ENCODE measurements around the gene CEP85.
"Not testable (repeated sequence)": the region's sequence is repeated elsewhere in the genome, so short reads cannot be mapped to it uniquely, and the experiment has no call there.

The CEP85 gene

DNA sequence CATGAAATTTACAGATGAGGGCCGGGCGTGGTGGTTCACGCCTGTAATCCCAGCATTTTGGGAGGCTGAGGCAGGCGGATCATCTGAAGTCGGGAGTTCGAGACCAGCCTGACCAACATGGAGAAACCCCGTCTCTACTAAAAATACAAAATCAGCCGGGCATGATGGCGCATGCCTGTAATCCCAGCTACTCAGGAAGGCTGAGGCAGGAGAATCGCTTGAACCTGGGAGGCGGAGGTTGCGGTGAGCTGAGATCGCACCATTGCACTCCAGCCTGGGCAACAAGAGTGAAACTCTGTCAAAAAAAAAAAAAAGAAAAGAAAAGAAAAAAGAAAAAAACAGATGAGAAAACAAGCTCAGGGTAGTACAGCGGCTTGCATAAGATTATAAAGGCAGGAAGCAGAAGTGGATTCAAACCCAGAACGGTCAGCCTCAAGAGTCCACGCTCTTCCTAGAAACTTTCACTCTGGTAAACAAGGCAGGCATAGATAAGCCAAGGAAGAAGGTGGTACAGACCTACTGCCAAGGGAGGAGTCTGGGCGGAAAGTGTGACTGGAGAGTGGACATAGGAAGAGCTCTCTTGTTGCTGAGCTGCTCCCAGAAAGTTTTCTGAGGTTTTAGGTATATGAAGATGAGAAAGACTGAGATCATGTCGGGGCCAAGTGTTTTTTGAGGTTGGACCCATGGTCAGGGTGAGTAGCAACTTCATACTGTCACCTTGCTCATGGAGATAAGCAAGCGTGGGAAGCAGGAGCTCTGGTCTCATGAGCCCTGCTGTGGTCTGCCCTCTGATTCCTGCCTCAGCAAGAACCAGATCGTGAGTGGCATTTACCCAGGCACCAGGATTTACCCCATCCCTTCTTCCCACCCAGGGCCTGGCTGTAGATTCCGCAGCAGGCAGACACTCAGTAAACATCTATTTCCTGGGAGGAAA lies 74.2 kb downstream of the CEP85 start:
- not testable (repeated sequence) for DNase-seq (ENCODE audit: low read depth in 2 of 2)

GRCh38 chr1:26314501-26314900 lies 80.5 kb downstream of the CEP85 start:
- DNase-seq (ENCODE audit: low read depth in 2 of 2), result no peak

DNA sequence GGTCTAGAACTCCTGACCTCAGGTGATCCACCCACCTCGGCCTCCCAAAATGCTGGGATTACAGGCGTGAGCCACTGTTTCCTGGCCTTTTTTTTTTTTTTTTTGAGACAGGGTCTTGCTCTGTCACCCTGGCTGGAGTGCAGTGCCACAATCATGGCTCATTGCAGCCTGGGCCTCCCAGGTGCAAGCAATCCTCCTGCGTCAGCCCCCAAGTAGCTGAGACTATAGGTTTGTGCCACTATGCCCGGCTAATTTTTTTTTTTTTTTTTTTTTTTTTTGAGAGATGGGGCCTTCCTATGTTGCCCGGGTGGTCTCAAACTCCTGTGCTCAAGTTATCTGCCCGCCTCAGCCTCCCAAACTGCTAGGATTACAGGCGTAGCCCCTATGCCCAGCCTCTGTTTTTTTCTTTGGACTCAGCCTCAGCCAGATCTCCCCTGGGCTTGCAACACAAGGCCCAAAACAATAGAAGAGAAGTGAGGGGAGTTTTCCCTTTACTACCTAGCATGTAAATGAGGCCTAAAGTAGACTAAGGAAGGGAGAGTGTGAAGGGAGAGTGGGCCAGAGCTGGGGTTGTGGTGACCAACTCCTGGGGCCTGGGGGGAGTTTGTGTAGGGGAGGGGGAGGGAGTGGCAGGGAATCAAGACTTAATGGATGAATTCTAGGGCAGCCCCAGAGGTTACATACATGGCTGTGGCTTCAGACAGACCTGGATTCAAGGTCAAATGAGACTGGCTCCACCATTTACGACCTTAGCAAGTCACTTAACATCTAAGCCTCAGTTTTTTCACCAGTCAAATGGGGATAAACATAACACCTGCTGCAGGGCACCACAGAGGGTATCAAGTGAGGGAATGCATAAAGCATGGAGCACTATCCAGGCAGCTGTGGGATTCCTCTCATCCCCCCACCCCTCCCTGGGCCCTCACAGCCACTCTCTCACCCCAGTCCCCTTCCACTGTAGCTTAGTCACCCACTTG lies 82.2 kb downstream of the CEP85 start:
- DNase-seq (ENCODE audit: low read depth in 2 of 2), result no peak

DNA sequence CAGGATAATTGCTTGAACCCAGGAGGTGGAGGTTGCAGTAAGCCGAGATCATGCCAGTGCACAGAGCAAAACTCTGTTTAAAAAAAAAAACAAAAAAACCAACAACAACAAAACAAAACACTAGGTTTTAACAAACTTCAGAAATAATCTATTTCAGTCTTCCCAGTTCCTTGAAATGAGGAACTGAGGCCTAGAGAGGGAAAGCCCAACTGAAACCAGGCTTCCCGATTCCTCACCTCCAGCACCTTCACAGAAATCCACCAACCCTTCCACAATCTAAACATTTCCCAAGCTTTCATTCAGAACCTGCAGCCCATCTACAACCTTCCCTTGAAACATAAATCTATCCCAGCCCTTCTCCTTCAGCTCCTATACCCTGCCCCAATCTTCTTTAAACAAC lies 83.1 kb downstream of the CEP85 start:
- DNase-seq (ENCODE audit: low read depth in 2 of 2), result no peak

DNA sequence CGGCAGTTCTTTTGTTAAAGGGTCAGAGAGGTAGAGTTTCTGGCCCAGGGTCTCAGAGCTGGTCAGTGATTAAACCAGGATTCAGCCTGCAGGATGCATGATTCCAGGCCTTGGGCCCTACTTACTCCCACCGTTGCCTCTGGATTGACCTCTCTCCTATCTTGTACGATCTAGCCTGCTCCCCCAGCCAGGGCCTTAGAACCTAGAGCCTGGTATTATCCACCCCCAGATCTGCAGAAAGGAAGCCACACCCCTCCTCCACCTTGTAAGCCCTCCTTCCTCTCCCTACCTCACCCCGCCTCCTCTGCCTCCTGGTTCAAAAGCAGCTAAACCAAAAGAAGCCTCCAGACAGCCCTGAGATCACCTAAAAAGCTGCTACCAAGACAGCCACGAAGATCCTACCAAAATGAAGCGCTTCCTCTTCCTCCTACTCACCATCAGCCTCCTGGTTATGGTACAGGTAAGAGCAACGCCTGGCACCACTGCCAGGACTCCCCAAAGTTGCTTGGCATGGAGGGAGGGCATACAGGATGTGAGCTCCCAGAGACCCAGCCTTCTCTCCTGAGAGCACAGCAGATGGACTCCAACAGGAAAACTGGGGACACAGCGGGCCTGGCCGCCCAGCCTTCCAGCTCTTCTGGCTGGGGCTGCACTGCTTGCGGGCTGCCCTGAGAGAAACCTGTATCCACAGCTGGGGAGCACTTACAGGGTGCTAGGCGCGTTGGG lies 83.8 kb downstream of the CEP85 start, which contains the start of gene CD52:
TSS of gene CD52 (plus strand) at position 347 of the 726 bp plus-strand sequence. CDS start at position 407, 60 bp downstream.
- DNase-seq (ENCODE audit: low read depth in 2 of 2), result peak in 1 of 2 experiments; percentile 58

- DNase-seq (ENCODE audit: low read depth in 2 of 2), result no peak
These were observed 84.5 kb downstream of the CEP85 start for GRCh38 chr1:26318338-26319064.

DNA sequence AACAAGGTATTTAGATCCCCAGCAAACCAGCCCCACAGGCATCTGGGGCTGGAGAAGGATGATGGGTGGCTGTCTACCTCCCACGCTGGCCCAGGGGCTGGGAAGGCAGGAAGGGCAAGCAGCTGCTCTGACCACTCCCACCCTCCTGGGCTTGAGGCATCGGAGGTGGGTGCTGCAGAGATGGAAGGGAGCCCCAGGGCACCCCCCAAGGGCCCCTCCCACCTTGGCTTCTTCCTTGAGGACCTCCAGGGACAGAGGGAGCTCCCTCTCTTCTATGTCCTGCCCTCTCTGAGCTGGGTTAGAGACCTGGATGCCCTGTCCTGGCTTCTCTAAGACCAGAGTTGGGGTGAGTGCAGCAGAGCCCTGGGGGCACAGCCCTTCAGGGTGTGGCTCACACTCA lies 86.9 kb downstream of the CEP85 start:
- DNase-seq (ENCODE audit: low read depth in 2 of 2), result no peak

- peak; percentile 92 to 98 for DNase-seq (ENCODE audit: low read depth in 2 of 2)
These were observed 87.5 kb downstream of the CEP85 start for GRCh38 chr1:26321315-26322041.

DNA sequence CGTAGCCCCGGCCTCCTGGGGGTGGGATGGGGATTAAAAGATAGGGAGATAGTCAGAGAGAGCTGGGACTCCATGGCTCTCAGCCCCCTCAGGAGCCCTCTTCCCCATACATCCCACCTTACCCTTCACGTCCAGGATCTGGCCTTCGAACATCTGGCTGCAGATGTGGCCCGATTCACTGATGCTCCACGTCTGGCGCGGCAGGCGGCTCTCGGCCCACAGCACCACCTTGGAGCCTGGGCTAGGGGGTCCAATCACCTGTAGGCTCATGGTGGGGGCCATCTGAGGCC lies 88.0 kb downstream of the CEP85 start:
- no peak for DNase-seq (ENCODE audit: low read depth in 2 of 2)

DNA sequence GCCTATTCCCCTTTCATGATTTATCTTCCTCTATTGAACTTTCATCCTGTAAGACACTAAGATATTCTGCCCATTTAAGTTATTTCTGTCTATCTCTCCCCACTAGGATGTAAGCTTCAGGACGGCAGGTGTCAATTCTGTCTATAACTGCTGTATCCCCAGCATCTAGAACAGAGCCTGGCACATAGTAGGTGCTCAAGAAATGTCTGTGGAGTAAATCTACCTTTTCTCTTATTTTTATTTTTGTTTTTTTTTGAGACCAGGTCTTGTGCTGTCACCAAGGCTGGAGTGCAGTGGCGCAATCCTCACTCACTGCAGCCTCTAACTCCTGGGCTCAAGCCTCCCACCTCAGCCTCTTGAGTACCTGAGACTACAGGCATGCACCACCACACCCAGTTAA lies 89.4 kb downstream of the CEP85 start:
- DNase-seq (ENCODE audit: low read depth in 2 of 2), result no peak

- DNase-seq (ENCODE audit: low read depth in 2 of 2), result no peak
These were observed 90.5 kb downstream of the CEP85 start for GRCh38 chr1:26324550-26324949.

DNA sequence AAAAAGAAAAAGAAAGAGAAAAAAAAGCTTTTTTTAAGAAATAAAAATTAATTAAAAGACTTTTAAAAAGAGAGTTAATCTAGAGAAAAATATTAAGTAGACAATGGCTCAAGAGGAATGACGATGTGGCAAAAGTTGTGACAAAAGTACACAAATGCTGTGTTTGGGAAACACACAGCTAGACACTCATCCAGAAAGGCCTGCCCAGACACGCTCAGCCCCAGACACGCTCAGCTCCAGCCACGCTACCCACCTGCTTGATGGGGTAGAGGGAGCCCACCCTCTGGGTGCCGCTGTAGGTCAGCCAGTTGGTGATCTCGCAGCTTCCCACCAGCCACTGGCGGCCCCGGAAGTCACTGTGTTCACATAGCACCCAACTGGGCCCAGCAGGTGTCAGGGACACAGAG lies 94.0 kb downstream of the CEP85 start:
- DNase-seq (ENCODE audit: low read depth in 2 of 2), result no peak
